ENCODE measurements around the gene SLIT3. TPM values are rescaled to one million over a fixed set of nuclear protein-coding genes. Genes with fewer than 3 reads are reported as not detected.

SLIT3 gene
- total RNA-seq, 2 donors from 2014 or later = 6.6 to 6.7 TPM

GRCh38 chr5:168975331-168975730 is 325.6 kb downstream of the SLIT3 start:
- no peak for TF ChIP-seq POLR2A (IDR thresholded peaks at IDR 0.05)
- TF ChIP-seq CTCF (IDR thresholded peaks at IDR 0.05) = no peak
- no peak for DNase-seq
- H3K4me3 ChIP-seq = no peak overlapping the region
- intact Hi-C loops (cut with DNase I) = no loop called here
- H3K9me3 ChIP-seq = no peaks in the 10 kb centered on the region
- no peaks in the 10 kb centered on the region for H3K36me3 ChIP-seq (replicated peaks in 1 of 2; ENCODE audit: insufficient read depth in 1 of 2, low read depth in 2 of 2)
- H3K4me1 ChIP-seq = peaks cover 14% of the 10 kb centered on the region
- no peak for ATAC-seq
- H3K27ac ChIP-seq = no peak overlapping the region
- no peaks in the 10 kb centered on the region for H3K27me3 ChIP-seq
- 66 to 86% methylated on average over 3 of the region's 3 CpGs for WGBS, 2 donors

GRCh38 chr5:168974082-168974481 is 326.9 kb downstream of the SLIT3 start:
- TF ChIP-seq CTCF (IDR thresholded peaks at IDR 0.05) = no peak
- no peak for TF ChIP-seq POLR2A (IDR thresholded peaks at IDR 0.05)
- H3K27ac ChIP-seq = no peak overlapping the region
- no peaks in the 10 kb centered on the region for H3K27me3 ChIP-seq
- H3K4me1 ChIP-seq = peaks cover 14% of the 10 kb centered on the region
- no peaks in the 10 kb centered on the region for H3K9me3 ChIP-seq
- DNase-seq (no peak), ATAC-seq (no peak)
- no peak overlapping the region for H3K4me3 ChIP-seq
- no peaks in the 10 kb centered on the region for H3K36me3 ChIP-seq (replicated peaks in 1 of 2; ENCODE audit: insufficient read depth in 1 of 2, low read depth in 2 of 2)
- intact Hi-C loops (cut with DNase I) = no loop called here
- 48 to 57% methylated on average over 2 of the region's 2 CpGs for WGBS, 2 donors

GRCh38 chr5:168972731-168973130 is 328.2 kb downstream of the SLIT3 start:
- WGBS, 2 donors = 58 to 60% methylated on average over 3 of the region's 3 CpGs
- ATAC-seq = no peak

GRCh38 chr5:168971100-168971499 is 329.8 kb downstream of the SLIT3 start:
- Histone ChIP-seq H3K36me3 (replicated peaks in 1 of 2; ENCODE audit: insufficient read depth in 1 of 2, low read depth in 2 of 2) (no peaks in the 10 kb centered on the region), H3K4me3 (no peak overlapping the region), H3K9me3 (no peaks in the 10 kb centered on the region), H3K27me3 (no peaks in the 10 kb centered on the region), H3K27ac (no peak overlapping the region), H3K4me1 (peaks cover 5% of the 10 kb centered on the region)
- TF ChIP-seq CTCF (IDR thresholded peaks at IDR 0.05) (no peak), POLR2A (IDR thresholded peaks at IDR 0.05) (no peak)
- intact Hi-C loops (cut with DNase I) = no loop called here
- 68 to 73% methylated on average over 4 of the region's 4 CpGs for WGBS, 2 donors
- DNase-seq (no peak), ATAC-seq (no peak)

More at GRCh38 chr5:168972731-168973130, 328.2 kb downstream of the SLIT3 start:
- TF ChIP-seq CTCF (IDR thresholded peaks at IDR 0.05) = no peak
- no peak for TF ChIP-seq POLR2A (IDR thresholded peaks at IDR 0.05)
- Histone ChIP-seq H3K9me3 (no peaks in the 10 kb centered on the region), H3K27ac (no peak overlapping the region), H3K4me1 (peaks cover 14% of the 10 kb centered on the region), H3K36me3 (replicated peaks in 1 of 2; ENCODE audit: insufficient read depth in 1 of 2, low read depth in 2 of 2) (no peaks in the 10 kb centered on the region), H3K4me3 (no peak overlapping the region), H3K27me3 (no peaks in the 10 kb centered on the region)
- no peak for DNase-seq
- intact Hi-C loops (cut with DNase I) = no loop called here

GRCh38 chr5:168969326-168969886 is 331.5 kb downstream of the SLIT3 start:
- ATAC-seq (no peak), DNase-seq (no peak)
- no peak overlapping the region for H3K27ac ChIP-seq
- no peaks in the 10 kb centered on the region for H3K9me3 ChIP-seq
- no peaks in the 10 kb centered on the region for H3K4me1 ChIP-seq
- WGBS, 2 donors = 68 to 69% methylated on average over 8 of the region's 8 CpGs
- intact Hi-C loops (cut with DNase I) = no loop called here
- H3K4me3 ChIP-seq = no peak overlapping the region
- H3K27me3 ChIP-seq = no peaks in the 10 kb centered on the region
- no peaks in the 10 kb centered on the region for H3K36me3 ChIP-seq (replicated peaks in 1 of 2; ENCODE audit: insufficient read depth in 1 of 2, low read depth in 2 of 2)
- TF ChIP-seq POLR2A (IDR thresholded peaks at IDR 0.05) = no peak
- TF ChIP-seq CTCF (IDR thresholded peaks at IDR 0.05) = no peak
